ENCODE data around the gene PLAC1.

PLAC1 gene

DNA sequence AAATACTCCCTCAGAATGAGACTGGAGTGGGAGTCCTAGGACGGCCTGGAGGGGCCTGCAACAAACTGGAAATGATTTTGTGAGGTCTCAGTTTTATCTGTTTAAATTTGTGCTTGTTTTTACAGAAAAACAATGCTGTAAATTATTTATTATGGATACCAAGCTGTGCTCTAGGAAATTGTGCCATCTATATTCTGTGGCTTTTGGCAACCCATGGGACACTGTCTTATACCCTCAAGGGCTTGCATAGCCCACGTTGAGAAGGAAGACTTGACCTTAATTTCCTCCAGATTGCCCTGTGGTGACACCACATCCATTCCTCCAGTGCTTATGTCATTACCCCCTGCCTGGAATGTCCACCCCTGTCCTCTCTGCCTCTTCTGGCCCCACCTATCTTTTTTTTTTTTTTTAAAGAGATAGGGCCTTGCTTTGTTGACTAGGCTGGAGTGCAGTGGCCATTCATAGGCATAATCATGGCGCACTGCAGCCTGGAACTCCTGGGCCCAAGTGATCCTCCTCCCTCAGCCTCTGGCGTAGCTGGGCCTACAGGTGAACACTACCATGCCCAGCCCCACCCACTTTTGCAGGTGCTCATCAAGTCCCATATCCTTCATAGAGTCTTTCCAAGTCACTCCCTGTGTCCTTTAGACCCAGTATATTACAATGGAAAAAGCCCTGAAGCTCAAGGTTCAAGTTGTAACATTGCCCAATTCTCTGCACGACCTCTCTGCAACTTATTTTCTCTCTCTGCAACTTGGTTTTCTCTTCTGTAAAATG, 120.9 kb downstream of the PLAC1 start:
- no peak for DNase-seq

DNA sequence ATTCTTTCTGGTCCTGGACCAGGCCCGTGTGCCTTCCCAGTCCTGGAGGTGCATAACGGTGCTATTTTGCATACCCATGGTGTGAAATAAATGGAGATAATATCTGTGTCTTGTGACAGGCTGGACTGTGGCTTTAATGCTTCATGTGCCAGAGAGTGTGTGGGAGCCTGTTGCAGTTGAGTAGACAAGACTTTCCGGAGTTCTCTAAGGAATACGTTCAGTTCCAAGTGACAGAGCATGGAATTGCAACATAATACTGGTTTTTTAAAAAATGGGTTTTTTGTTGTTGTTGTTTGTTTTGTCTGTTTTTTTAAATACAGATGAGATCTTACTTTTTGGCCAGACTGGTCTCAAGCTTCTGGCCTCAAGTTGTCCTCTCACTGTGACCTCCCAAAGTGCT, 124.3 kb downstream of the PLAC1 start:
- no peak for DNase-seq

DNA sequence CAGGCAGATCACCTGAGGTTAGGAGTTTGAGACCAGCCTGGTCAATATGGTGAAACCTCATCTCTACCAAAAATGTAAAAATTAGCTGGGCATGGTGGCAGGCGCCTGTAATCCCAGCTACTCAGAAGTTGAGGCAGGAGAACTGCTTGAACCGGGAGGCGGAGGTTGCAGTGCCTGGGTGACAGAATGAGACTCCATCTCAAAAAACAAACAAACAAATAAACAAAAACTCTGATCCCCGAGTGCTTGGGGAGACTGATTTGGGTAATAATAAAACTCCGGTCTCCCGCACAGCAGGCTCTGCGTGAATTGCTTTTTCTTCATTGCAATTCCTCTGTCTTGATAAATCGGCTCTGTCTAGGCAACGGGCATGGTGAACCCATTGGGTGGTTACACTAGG, 124.9 kb downstream of the PLAC1 start:
- DNase-seq: no peak

DNA sequence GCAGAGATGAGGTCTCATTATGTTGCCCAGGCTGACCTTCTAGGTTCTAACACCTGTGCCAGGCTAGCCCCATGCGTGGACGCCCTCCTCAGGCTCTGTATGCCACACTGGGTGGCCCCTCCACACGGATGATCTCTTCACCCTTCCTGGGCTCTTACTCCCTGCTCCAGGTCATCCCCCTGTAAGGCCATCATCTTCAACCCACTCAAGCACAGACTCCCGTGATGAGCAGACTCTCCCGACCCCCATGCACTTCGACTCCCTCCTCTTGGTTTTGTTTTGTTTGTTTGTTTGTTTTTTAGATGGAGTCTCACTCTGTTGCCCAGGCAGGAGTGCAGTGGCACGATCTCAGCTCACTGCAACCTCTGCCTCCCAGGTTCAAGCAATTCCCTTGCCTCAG, 127.4 kb downstream of the PLAC1 start:
- DNase-seq: no peak

DNA sequence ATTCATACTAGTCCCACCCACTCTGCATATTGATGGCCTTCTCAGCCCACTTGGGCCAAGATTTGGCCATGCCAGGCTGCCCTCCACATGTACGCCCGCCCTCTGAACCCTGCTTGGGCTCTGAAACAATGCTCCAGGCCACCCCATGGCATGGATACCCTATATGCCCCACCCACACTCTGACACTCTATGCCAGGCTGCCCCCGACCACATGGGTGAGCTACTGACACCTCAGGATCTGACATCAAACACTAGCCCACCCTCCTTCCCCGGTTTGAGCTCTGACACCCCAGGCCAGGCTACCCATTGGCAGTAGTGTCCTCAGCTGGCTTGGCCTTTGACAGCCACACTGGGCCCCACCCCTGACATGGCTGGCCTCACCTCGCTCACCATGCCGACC, 128.8 kb downstream of the PLAC1 start:
- no peak for DNase-seq

- DNase-seq: no peak
These were observed 129.3 kb downstream of the PLAC1 start for GRCh38 chrX:134528960-134529359.

- DNase-seq: no peak
These were observed 131.9 kb downstream of the PLAC1 start for GRCh38 chrX:134526399-134526798.

DNA sequence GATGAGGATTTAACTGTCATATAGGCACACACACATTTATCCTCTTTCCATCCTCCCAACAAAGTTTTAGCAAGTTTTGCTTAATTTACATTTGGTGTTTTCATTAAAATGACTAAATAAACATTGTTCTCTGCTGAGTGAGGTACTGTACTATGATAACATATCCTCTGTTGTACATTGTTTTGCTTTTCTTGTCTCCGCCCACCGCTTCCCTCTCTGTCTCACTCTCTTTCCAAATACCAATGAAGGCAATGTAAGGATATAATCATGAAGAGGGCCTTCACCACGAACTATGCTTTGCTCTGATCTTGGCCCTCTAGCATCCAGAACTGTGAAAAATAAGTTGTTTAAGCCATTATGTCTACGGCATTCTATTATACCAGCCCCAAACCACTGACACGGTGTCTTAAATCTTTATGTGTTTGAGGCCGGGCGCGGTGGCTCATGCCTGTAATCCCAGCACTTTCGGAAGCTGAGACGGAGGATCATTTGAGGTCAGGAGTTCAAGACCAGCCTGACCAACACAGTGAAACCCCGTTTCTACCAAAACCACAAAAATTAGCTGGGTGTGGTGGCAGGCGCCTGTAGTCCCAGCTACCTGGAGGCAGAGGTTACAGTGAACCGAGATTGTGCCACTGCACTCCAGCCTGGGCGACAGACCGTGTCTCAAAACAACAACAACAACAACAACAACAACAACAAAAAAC, 133.0 kb downstream of the PLAC1 start:
- DNase-seq: no peak

GRCh38 chrX:134524181-134524580, 134.1 kb downstream of the PLAC1 start:
- no peak for DNase-seq

- DNase-seq: peak; percentile 17
These were observed 137.3 kb downstream of the PLAC1 start for GRCh38 chrX:134520860-134521390.

Measured in NCI-H1436 (cell line).